Neural progenitor cell (in vitro differentiated cells): ENCODE results near the gene RBM19.

Experiments
- CTCF ChIP-seq: fragments of 200-600 bp; sonication (generic); IDR thresholded peaks from 2 replicates; pipeline ENCODE4 v1.5.1; 2017; ENCODE audit warnings: antibody characterized with exemption, mild to moderate bottlenecking
- EZH2 ChIP-seq: fragments of 200-600 bp; sonication (generic); IDR thresholded peaks from 2 replicates; pipeline ENCODE4 v1.6.1; 2017; ENCODE audit warnings: antibody characterized with exemption, mild to moderate bottlenecking, moderate library complexity
- EZH2phosphoT487 ChIP-seq: fragments of 200-600 bp; sonication (generic); IDR thresholded peaks from 2 replicates; pipeline ENCODE4 v1.6.1; 2017; ENCODE audit warnings: antibody characterized with exemption

DNA sequence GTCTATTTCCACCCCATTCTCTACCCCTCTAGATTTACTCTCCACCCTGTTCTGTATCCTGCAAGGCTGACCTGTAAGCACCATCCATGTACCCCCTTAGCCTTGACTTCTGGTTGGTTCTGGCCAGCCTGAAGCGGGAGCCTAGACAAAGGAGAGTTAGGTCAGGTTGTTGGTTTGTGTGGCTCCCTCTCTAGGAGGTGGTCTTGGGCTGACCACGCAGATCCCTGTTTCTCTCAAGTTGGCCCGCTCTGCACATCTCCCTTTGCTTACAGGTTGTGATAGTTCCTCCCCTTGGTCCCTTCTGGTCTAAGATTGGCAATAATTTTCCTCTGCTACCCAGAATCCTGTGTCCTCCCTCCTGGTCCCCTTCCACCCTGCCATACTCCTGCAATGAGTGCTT is 38.3 kb upstream of the RBM19 start:
- TF ChIP-seq CTCF (no peak), EZH2 (no peak), EZH2phosphoT487 (no peak)
